ENCODE measurements around the gene CPS1.

The CPS1 gene

DNA sequence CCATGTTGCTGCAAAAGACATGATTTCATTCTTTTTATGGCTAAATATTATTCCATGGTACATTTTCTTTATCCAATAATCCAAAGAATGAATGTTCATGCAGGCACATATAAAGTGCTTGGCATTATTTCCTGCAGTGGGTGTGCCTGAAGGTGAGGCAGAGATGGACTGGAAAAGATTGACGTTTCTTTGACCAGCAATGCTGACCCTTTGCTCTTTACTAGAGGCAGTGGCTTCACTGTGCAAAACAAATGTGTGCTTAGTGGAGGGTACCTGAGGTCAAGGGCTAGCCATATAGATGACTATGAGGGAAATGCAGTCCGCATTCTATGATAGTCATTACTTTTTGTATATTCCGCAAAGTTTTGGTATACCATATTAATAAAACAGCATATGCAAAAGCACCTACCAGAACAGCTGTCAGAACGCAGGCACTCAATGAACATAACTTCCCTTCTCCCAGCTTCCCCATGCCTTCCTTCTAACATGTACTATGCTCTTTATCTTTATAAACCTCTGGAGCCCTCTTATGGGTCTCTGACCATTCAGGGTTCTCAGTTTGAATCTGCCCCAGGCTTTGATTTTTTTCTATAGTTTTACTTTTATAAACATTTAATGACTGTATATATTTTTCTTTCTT is 32.6 kb upstream of the CPS1 start:
- Histone ChIP-seq H3K36me3 (ENCODE audit: control insufficient read depth, insufficient read depth, low read length) (no peaks in the 10 kb centered on the region), H3K27me3 (replicated peaks; ENCODE audit: control insufficient read depth, insufficient read depth, low read length) (no peaks in the 10 kb centered on the region), H3K4me3 (replicated peaks; ENCODE audit: low read depth, low read length) (no peak overlapping the region)
- TF ChIP-seq, protein P1, sequence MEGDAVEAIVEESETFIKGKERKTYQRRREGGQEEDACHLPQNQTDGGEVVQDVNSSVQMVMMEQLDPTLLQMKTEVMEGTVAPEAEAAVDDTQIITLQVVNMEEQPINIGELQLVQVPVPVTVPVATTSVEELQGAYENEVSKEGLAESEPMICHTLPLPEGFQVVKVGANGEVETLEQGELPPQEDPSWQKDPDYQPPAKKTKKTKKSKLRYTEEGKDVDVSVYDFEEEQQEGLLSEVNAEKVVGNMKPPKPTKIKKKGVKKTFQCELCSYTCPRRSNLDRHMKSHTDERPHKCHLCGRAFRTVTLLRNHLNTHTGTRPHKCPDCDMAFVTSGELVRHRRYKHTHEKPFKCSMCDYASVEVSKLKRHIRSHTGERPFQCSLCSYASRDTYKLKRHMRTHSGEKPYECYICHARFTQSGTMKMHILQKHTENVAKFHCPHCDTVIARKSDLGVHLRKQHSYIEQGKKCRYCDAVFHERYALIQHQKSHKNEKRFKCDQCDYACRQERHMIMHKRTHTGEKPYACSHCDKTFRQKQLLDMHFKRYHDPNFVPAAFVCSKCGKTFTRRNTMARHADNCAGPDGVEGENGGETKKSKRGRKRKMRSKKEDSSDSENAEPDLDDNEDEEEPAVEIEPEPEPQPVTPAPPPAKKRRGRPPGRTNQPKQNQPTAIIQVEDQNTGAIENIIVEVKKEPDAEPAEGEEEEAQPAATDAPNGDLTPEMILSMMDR (IDR thresholded peaks at IDR 0.05; ENCODE audit: insufficient read depth, low read length, poor library complexity, severe bottlenecking), result no peak
- DNase-seq (ENCODE audit: extremely low read depth, insufficient read length), result no peak

DNA sequence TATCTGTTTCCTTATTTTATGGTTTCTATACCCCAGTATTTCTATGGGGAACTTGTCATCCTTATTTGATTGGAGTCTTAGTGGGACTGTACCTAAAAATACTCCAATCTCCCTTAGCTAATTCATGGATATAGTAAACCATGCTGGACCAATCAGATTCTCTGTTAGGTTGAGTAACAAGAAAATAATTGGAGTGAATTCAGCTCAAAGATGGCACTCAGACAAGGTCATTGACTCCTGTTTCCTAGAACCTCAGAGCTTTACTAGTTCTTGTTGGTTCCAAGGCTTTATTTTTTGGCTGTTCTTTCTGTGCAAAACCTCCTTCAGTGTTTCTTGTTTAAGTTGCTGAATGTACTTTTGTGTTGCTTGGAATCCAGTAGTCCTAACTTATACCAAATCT is 31.9 kb upstream of the CPS1 start:
- TF ChIP-seq, protein P1 (IDR thresholded peaks at IDR 0.05; ENCODE audit: insufficient read depth, low read length, poor library complexity, severe bottlenecking), result no peak
- H3K27me3 ChIP-seq (replicated peaks; ENCODE audit: control insufficient read depth, insufficient read depth, low read length), result no peaks in the 10 kb centered on the region
- DNase-seq (ENCODE audit: extremely low read depth, insufficient read length), result no peak
- H3K4me3 ChIP-seq (replicated peaks; ENCODE audit: low read depth, low read length), result no peak overlapping the region
- no peaks in the 10 kb centered on the region for H3K36me3 ChIP-seq (ENCODE audit: control insufficient read depth, insufficient read depth, low read length)

DNA sequence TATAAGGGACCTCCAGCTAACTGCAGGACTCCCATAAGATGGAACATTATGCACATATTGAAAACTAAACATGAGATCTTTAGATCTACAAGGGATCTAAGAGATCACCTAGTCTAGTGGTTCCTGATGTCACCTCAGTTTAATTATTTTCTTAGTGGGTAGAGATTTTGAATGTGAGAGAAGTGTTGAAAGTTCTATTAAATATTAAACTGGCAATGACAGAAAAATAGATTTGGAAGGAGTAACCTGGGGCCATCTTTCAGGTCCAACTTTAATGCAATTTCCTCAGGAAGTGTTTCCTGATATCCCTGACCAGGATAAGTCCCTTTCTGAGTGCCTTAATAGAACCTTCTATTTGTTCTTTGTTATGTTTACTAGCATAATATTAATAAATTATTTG is 29.1 kb upstream of the CPS1 start:
- Histone ChIP-seq H3K36me3 (ENCODE audit: control insufficient read depth, insufficient read depth, low read length) (no peaks in the 10 kb centered on the region), H3K4me3 (replicated peaks; ENCODE audit: low read depth, low read length) (no peak overlapping the region), H3K27me3 (replicated peaks; ENCODE audit: control insufficient read depth, insufficient read depth, low read length) (no peaks in the 10 kb centered on the region)
- no peak for DNase-seq (ENCODE audit: extremely low read depth, insufficient read length)
- TF ChIP-seq, protein P1 (IDR thresholded peaks at IDR 0.05; ENCODE audit: insufficient read depth, low read length, poor library complexity, severe bottlenecking), result no peak

DNA sequence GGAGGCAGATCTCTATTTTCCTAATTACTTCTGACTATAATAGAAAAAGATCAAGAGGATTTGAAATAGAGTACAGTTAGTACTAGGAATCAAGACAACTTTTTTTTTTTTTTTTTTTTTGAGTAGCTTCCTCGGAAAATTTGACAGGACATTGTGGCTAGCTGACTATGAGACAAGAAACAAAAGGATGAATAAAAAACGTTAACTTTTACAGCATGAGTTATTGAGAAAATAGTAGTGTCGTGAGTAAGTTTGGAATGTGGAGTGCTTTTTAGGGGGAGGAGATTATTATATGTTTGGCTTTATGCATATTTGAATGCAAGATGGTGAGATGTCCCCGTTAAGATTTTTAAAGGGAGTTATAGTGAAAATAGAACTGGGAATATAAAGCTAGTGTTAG is 27.7 kb upstream of the CPS1 start:
- TF ChIP-seq, protein P1 (IDR thresholded peaks at IDR 0.05; ENCODE audit: insufficient read depth, low read length, poor library complexity, severe bottlenecking), result no peak
- no peak for DNase-seq (ENCODE audit: extremely low read depth, insufficient read length)
- H3K27me3 ChIP-seq (replicated peaks; ENCODE audit: control insufficient read depth, insufficient read depth, low read length), result no peaks in the 10 kb centered on the region
- no peak overlapping the region for H3K4me3 ChIP-seq (replicated peaks; ENCODE audit: low read depth, low read length)
- H3K36me3 ChIP-seq (ENCODE audit: control insufficient read depth, insufficient read depth, low read length), result no peaks in the 10 kb centered on the region

DNA sequence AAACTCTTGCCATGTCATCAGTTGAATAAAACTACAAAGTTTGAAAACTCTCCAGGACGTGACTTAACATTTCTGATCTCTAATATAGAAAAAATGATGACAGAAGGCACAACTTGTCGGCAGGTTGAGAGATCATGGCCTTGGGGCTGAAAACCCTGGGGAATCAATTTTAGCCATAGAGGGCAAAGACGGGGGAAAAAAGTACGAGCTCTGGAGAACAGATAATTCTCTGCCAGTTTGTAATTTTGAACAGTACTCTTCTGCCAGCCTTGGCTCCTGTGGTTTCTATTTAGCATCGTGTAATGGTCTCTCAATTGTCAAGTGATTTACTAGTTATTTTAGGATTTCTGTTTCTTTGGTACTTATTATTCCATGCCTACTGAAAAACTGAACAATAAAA is 25.3 kb upstream of the CPS1 start:
- no peak overlapping the region for H3K4me3 ChIP-seq (replicated peaks; ENCODE audit: low read depth, low read length)
- no peak for DNase-seq (ENCODE audit: extremely low read depth, insufficient read length)
- TF ChIP-seq, protein P1 (IDR thresholded peaks at IDR 0.05; ENCODE audit: insufficient read depth, low read length, poor library complexity, severe bottlenecking), result no peak
- no peaks in the 10 kb centered on the region for H3K36me3 ChIP-seq (ENCODE audit: control insufficient read depth, insufficient read depth, low read length)
- H3K27me3 ChIP-seq (replicated peaks; ENCODE audit: control insufficient read depth, insufficient read depth, low read length), result no peaks in the 10 kb centered on the region

DNA sequence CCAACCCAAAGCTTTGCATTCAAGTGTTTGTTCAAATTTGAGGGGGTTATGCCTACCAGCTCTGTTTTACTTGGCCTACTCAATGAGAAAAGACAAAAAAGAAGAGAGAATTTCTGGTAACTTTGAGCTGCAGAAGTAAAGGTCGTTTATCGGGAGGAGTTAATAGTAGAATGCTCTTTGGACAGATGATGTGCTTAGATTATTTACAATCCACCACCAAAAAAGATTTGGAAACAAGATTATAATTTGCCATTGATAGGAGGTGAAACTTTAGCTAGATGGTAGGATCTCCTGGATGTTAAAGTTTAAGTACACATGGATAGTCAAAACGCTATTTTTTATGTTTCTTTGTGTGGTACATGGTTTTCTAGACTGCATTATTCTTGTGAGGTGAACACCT is 24.9 kb upstream of the CPS1 start:
- no peak for DNase-seq (ENCODE audit: extremely low read depth, insufficient read length)
- TF ChIP-seq, protein P1 (IDR thresholded peaks at IDR 0.05; ENCODE audit: insufficient read depth, low read length, poor library complexity, severe bottlenecking), result no peak
- H3K36me3 ChIP-seq (ENCODE audit: control insufficient read depth, insufficient read depth, low read length), result no peaks in the 10 kb centered on the region
- H3K27me3 ChIP-seq (replicated peaks; ENCODE audit: control insufficient read depth, insufficient read depth, low read length), result no peaks in the 10 kb centered on the region
- H3K4me3 ChIP-seq (replicated peaks; ENCODE audit: low read depth, low read length), result no peak overlapping the region

All from GM06990 (cell line).